Body of pancreas (tissue), 4 donors: ENCODE measurements around the gene PARS2.

Experiments
- CTCF ChIP-seq, 7 experiments: fragments of 450-650 bp in 4 of 7; fragments of 200-600 bp in 3 of 7; sonication (generic) in 3 of 7; IDR thresholded peaks; one replicate each; pipeline ENCODE4 v1.5.1; 2016 to 2019; ENCODE audit warnings: antibody characterized with exemption in 7 of 7
- POLR2A ChIP-seq, 3 donors: fragments of 450-650 bp; IDR thresholded peaks; one replicate each; pipeline ENCODE4 v1.6.1; 2016; ENCODE audit warnings: antibody characterized with exemption in 3 of 3, mild to moderate bottlenecking in 2 of 3

DNA sequence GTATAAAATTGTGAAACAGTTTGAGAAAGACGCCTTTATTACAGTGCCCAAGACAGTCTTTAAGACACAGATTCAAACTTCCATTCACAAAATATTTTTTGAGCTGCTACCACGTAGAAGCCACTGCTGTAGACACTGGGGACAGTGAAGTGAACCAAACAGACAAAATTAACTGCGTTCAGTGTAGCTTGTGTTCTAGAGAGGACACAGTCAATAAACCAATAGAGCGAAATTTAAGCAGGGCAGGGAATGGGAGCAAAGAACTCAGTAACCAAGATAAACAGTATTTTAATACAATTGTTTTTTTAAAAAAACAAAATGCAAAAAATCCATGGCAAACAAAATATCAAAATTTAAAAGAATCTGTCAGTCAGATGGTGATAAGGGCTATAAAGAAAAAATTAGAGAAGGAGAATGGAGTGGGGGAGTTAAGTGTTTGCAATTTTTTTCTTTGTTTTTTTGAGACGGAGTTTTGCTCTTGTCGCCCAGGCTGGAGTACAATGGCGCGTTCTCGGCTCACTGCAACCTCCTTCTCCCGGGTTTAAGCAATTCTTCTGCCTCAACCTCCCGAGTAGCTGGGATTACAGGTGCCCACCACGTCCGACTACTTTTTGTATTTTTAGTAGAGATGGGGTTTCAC, 719 bp upstream of the PARS2 start:
- no peak for TF ChIP-seq CTCF (IDR thresholded peaks at IDR 0.05)
- TF ChIP-seq POLR2A (IDR thresholded peaks at IDR 0.05), result no peak
